ENCODE measurements around the gene TTC13.

- TF ChIP-seq, protein P1, sequence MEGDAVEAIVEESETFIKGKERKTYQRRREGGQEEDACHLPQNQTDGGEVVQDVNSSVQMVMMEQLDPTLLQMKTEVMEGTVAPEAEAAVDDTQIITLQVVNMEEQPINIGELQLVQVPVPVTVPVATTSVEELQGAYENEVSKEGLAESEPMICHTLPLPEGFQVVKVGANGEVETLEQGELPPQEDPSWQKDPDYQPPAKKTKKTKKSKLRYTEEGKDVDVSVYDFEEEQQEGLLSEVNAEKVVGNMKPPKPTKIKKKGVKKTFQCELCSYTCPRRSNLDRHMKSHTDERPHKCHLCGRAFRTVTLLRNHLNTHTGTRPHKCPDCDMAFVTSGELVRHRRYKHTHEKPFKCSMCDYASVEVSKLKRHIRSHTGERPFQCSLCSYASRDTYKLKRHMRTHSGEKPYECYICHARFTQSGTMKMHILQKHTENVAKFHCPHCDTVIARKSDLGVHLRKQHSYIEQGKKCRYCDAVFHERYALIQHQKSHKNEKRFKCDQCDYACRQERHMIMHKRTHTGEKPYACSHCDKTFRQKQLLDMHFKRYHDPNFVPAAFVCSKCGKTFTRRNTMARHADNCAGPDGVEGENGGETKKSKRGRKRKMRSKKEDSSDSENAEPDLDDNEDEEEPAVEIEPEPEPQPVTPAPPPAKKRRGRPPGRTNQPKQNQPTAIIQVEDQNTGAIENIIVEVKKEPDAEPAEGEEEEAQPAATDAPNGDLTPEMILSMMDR (IDR thresholded peaks at IDR 0.05): peak; percentile 16; the same call in 1 of the 2 replicates
- no peak for TF ChIP-seq RCOR1 (IDR thresholded peaks at IDR 0.05; ENCODE audit: low read length)
- TF ChIP-seq, protein P2, sequence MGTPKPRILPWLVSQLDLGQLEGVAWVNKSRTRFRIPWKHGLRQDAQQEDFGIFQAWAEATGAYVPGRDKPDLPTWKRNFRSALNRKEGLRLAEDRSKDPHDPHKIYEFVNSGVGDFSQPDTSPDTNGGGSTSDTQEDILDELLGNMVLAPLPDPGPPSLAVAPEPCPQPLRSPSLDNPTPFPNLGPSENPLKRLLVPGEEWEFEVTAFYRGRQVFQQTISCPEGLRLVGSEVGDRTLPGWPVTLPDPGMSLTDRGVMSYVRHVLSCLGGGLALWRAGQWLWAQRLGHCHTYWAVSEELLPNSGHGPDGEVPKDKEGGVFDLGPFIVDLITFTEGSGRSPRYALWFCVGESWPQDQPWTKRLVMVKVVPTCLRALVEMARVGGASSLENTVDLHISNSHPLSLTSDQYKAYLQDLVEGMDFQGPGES (IDR thresholded peaks at IDR 0.05; ENCODE audit: low read depth, low read length): no peak
- no peak for TF ChIP-seq YY1 (IDR thresholded peaks at IDR 0.05; ENCODE audit: low read depth)
- no peak for TF ChIP-seq POLR2AphosphoS5 (IDR thresholded peaks at IDR 0.05; ENCODE audit: low read depth, low read length)
- TF ChIP-seq EP300 (IDR thresholded peaks at IDR 0.05; ENCODE audit: borderline replicate concordance in 1 of 2, low read depth in 1 of 2, low read length in 1 of 2): no peak
- TF ChIP-seq USF2 (IDR thresholded peaks at IDR 0.05; ENCODE audit: borderline replicate concordance, low read depth, low read length): no peak
- TF ChIP-seq, protein P3, sequence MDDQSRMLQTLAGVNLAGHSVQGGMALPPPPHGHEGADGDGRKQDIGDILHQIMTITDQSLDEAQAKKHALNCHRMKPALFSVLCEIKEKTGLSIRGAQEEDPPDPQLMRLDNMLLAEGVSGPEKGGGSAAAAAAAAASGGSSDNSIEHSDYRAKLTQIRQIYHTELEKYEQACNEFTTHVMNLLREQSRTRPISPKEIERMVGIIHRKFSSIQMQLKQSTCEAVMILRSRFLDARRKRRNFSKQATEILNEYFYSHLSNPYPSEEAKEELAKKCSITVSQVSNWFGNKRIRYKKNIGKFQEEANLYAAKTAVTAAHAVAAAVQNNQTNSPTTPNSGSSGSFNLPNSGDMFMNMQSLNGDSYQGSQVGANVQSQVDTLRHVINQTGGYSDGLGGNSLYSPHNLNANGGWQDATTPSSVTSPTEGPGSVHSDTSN (IDR thresholded peaks at IDR 0.05): no peak
- no peak for TF ChIP-seq ELF1 (IDR thresholded peaks at IDR 0.05)
- no peak for TF ChIP-seq RXRA (IDR thresholded peaks at IDR 0.05; ENCODE audit: borderline replicate concordance, low read depth)
- no peak for TF ChIP-seq JUND (IDR thresholded peaks at IDR 0.05)
- no peak for TF ChIP-seq GATA2 (CRISPR knock-in tag; IDR thresholded peaks at IDR 0.05)
These were observed 117.9 kb downstream of the TTC13 start for GRCh38 chr1:230860617-230861384.

All from SK-N-SH (cell line).